HL-60 (cell line): ENCODE results near the gene APOC1.

Experiments used
- DNase-seq, 2 experiments: peaks; one replicate each; pipeline ENCODE4 v3.0.0-alpha.2; 2010 to 2020; ENCODE audit warnings: low read depth in 1 of 2, low spot score in 1 of 2
- H3K27ac ChIP-seq: fragments of 250-450 bp; sonication (Bioruptor Pico); replicated peaks from 2 replicates; pipeline ENCODE4 v1.5.1; 2020; ENCODE audit warnings: mild to moderate bottlenecking, moderate library complexity
- H3K27me3 ChIP-seq: fragments of 250-450 bp; sonication (Bioruptor Pico); 2 replicates; pipeline ENCODE4 v1.5.1; 2021; ENCODE audit warnings: mild to moderate bottlenecking, moderate library complexity; ENCODE audit not compliant: insufficient read depth, poor library complexity, severe bottlenecking
- H3K4me3 ChIP-seq: replicated peaks from 2 replicates; pipeline ENCODE4 v1.5.1; 2011; ENCODE audit warnings: mild to moderate bottlenecking, control low read depth, low read length; ENCODE audit not compliant: insufficient read depth
- GABPA ChIP-seq: IDR thresholded peaks from 2 replicates; pipeline ENCODE4 v1.6.1; 2012; ENCODE audit warnings: low read depth
- POLR2AphosphoS5 ChIP-seq: IDR thresholded peaks from 2 replicates; pipeline ENCODE4 v1.6.1; 2012; ENCODE audit warnings: low read depth
- SPI1 ChIP-seq: IDR thresholded peaks from 2 replicates; pipeline ENCODE4 v1.6.1; 2012; ENCODE audit warnings: low read depth, mild to moderate bottlenecking, borderline replicate concordance
- TF ChIP-seq, protein P1 (sequence below): IDR thresholded peaks from one replicate; pipeline ENCODE4 v1.5.1; 2011; ENCODE audit warnings: low read length, control low read depth, inconsistent platforms; ENCODE audit not compliant: insufficient read depth
- TF ChIP-seq, protein P2 (sequence below): IDR thresholded peaks from 2 replicates; pipeline ENCODE4 v1.6.1; 2012; ENCODE audit warnings: low read depth; ENCODE audit not compliant: insufficient replicate concordance

The APOC1 gene

DNA sequence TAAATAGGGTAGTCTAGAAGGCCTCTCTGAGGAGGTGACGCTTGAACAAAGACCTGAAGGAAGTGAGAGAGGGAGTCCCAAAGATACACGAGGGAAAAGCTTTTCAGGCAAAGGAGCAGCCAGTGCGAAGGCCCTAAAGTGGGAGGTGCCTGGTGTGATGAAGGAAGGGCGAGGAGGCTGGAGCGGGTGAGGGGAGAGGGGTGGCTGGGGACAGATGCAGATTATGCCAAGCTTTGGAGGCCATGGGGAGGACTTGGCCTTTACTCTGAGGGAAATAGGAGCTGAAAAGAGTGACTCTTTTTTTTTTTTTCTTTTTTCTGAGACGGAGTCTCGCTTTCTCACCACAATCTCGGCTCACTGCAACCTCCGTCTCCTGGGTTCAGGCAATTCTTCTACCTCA lies 43.7 kb downstream of the APOC1 start:
- no peak for DNase-seq
- Histone ChIP-seq H3K4me3 (no peak overlapping the region), H3K27me3 (no peaks in the 10 kb centered on the region), H3K27ac (no peak overlapping the region)
- TF ChIP-seq, protein P1, sequence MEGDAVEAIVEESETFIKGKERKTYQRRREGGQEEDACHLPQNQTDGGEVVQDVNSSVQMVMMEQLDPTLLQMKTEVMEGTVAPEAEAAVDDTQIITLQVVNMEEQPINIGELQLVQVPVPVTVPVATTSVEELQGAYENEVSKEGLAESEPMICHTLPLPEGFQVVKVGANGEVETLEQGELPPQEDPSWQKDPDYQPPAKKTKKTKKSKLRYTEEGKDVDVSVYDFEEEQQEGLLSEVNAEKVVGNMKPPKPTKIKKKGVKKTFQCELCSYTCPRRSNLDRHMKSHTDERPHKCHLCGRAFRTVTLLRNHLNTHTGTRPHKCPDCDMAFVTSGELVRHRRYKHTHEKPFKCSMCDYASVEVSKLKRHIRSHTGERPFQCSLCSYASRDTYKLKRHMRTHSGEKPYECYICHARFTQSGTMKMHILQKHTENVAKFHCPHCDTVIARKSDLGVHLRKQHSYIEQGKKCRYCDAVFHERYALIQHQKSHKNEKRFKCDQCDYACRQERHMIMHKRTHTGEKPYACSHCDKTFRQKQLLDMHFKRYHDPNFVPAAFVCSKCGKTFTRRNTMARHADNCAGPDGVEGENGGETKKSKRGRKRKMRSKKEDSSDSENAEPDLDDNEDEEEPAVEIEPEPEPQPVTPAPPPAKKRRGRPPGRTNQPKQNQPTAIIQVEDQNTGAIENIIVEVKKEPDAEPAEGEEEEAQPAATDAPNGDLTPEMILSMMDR: no peak

DNA sequence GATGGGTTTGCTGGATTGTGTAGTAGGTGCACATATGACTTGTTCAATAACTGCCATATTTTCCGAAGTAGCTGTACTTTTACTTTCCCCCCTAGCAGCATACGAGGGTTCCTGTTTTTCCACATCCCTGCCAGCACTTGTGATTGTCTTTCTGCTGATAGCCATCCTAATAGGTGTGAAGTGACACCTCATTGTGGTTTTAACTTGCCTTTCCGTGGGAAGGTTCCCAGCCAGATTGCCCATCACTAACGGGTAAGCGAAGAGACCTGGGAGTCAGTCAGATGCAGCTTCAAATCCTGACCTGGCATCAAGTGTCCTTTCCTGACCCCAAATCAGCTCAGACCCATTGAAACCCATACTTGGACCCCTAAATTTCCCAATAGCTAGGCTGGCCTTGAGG lies 45.3 kb downstream of the APOC1 start:
- Histone ChIP-seq H3K4me3 (no peak overlapping the region), H3K27me3 (no peaks in the 10 kb centered on the region), H3K27ac (no peak overlapping the region)
- no peak for TF ChIP-seq GABPA
- no peak for TF ChIP-seq SPI1
- TF ChIP-seq, protein P1: no peak
- TF ChIP-seq POLR2AphosphoS5: no peak
- TF ChIP-seq, protein P2, sequence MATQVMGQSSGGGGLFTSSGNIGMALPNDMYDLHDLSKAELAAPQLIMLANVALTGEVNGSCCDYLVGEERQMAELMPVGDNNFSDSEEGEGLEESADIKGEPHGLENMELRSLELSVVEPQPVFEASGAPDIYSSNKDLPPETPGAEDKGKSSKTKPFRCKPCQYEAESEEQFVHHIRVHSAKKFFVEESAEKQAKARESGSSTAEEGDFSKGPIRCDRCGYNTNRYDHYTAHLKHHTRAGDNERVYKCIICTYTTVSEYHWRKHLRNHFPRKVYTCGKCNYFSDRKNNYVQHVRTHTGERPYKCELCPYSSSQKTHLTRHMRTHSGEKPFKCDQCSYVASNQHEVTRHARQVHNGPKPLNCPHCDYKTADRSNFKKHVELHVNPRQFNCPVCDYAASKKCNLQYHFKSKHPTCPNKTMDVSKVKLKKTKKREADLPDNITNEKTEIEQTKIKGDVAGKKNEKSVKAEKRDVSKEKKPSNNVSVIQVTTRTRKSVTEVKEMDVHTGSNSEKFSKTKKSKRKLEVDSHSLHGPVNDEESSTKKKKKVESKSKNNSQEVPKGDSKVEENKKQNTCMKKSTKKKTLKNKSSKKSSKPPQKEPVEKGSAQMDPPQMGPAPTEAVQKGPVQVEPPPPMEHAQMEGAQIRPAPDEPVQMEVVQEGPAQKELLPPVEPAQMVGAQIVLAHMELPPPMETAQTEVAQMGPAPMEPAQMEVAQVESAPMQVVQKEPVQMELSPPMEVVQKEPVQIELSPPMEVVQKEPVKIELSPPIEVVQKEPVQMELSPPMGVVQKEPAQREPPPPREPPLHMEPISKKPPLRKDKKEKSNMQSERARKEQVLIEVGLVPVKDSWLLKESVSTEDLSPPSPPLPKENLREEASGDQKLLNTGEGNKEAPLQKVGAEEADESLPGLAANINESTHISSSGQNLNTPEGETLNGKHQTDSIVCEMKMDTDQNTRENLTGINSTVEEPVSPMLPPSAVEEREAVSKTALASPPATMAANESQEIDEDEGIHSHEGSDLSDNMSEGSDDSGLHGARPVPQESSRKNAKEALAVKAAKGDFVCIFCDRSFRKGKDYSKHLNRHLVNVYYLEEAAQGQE: no peak
- DNase-seq: no peak

DNA sequence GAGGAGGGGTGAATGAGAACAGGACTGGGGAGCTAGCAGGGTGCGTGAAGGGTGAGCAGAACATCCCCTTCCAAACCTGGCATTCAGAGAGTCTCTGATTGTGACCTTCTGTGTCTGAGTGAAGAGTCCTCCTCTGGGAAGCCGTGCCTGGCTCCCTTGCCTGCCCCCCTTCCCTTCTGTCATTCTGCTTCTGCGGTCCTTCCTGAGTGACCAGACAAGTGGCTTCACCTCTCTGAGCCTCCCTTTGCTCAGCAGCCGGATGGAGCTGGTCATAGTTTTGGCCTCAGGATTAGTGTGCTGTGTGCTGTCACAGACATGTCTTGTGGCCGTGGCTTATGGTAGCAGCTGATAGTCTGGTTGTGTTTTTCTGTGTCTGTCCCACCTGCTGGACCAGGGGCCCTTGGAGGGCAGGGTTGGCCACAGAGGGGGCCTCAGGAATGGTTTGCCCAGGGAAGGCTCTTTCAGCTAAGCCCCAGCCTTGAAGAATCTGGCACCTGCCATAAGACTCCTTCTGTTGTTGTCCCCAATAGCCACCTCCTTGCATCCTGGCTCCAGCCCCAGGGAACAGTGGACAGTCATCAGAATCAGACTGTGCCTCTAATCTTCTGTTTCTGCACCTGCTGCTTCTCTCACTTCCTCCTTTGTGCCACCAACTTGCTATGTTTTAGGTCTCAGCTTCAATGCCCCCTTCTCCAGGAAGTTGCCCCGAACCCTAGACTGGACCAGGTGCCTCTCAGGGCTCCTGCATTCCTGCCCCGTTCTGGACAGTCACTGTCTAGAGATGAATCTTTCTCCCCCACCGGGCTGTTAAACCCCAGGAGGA lies 46.7 kb downstream of the APOC1 start:
- no peak overlapping the region for H3K27ac ChIP-seq
- H3K4me3 ChIP-seq: no peak overlapping the region
- no peak for DNase-seq
- TF ChIP-seq, protein P2: no peak
- peak; percentile 22; the same call in 1 of the 2 replicates for TF ChIP-seq SPI1
- H3K27me3 ChIP-seq: no peaks in the 10 kb centered on the region

DNA sequence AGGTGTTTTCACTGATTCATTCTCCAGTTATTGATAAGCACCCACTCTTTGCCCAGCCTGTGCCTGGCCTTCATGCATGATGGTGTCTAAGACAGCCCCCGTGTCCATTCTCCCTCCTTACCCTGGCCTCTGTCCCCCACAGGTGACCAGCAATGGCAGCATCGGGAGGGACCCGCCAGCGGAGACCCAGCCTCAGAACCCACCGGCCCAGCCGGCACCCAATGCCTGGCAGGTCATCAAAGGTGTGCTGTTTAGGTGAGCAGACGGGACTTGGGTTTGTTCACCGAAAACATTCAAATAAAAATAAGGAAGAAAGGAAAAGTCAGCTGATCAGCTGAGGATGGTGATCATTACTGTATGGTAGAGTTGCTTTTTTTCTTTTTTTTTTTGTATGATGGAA lies 47.4 kb downstream of the APOC1 start:
- no peak overlapping the region for H3K4me3 ChIP-seq
- no peak overlapping the region for H3K27ac ChIP-seq
- TF ChIP-seq POLR2AphosphoS5 (no peak), GABPA (no peak), SPI1 (no peak)
- TF ChIP-seq, protein P1: no peak
- TF ChIP-seq, protein P2: no peak
- H3K27me3 ChIP-seq: no peaks in the 10 kb centered on the region
- DNase-seq: no peak
